Stimulated activated naive CD4-positive, alpha-beta T cell treated with Interleukin-2 at 50 U/mL for 16 hours (primary cell): ENCODE data around the gene ANKRD13D.

ENCODE experiments used
- DNase-seq: peaks from one replicate; lab custom pipeline; 2025; lab: John Stamatoyannopoulos, UW

ANKRD13D gene

GRCh38 chr11:67302571-67303131 lies 13.5 kb downstream of the ANKRD13D start:
- DNase-seq, result no peak

- DNase-seq, result peak; percentile 22
Observed at GRCh38 chr11:67303132-67303834, 14.2 kb downstream of the ANKRD13D start, which contains the start of gene SSH3. TSS of gene SSH3 (plus strand) at chr11:67303530. CDS start at chr11:67303626, 96 bp downstream.

- DNase-seq, result no peak
Observed at GRCh38 chr11:67303835-67304411, 14.8 kb downstream of the ANKRD13D start.

- DNase-seq, result no peak
Observed at GRCh38 chr11:67304511-67305113, 15.5 kb downstream of the ANKRD13D start.

- no peak for DNase-seq
Observed at GRCh38 chr11:67306769-67307544, 17.9 kb downstream of the ANKRD13D start.

- no peak for DNase-seq
Observed at GRCh38 chr11:67307545-67308001, 18.5 kb downstream of the ANKRD13D start.

- no peak for DNase-seq
Observed at GRCh38 chr11:67308031-67308866, 19.1 kb downstream of the ANKRD13D start.

- DNase-seq, result no peak
Observed at GRCh38 chr11:67309166-67309565, 20.1 kb downstream of the ANKRD13D start.

- DNase-seq, result no peak
Observed at GRCh38 chr11:67309661-67310061, 20.6 kb downstream of the ANKRD13D start.

GRCh38 chr11:67310246-67311050 lies 21.3 kb downstream of the ANKRD13D start:
- no peak for DNase-seq

- no peak for DNase-seq
Observed at GRCh38 chr11:67311051-67311555, 22.0 kb downstream of the ANKRD13D start.

GRCh38 chr11:67311556-67312082 lies 22.5 kb downstream of the ANKRD13D start:
- no peak for DNase-seq

GRCh38 chr11:67312187-67313021 lies 23.3 kb downstream of the ANKRD13D start:
- DNase-seq, result peak; percentile 43

GRCh38 chr11:67313125-67313890 lies 24.2 kb downstream of the ANKRD13D start:
- no peak for DNase-seq

GRCh38 chr11:67314218-67314617 lies 25.1 kb downstream of the ANKRD13D start:
- no peak for DNase-seq

GRCh38 chr11:67315325-67315909 lies 26.3 kb downstream of the ANKRD13D start:
- DNase-seq, result no peak

- no peak for DNase-seq
Observed at GRCh38 chr11:67316882-67317204, 27.7 kb downstream of the ANKRD13D start.
